OCI-LY3 (cell line): Measurements from ENCODE around the gene REEP1.

Experiments used
- CTCF ChIP-seq: fragments of 200-600, 300-600 bp; sonication (generic); IDR thresholded peaks from 2 replicates; pipeline ENCODE4 v1.5.1; 2014; ENCODE audit warnings: antibody characterized with exemption, low read length, low read depth
- EZH2phosphoT487 ChIP-seq: fragments of 200-600 bp; shearing (Covaris generic); IDR thresholded peaks from 2 replicates; pipeline ENCODE4 v1.6.1; 2018; ENCODE audit warnings: antibody characterized with exemption, mixed run types, low read depth

GRCh38 chr2:86333378-86333777 is 4.0 kb downstream of the REEP1 start:
- TF ChIP-seq CTCF (no peak), EZH2phosphoT487 (no peak)
